RWPE1 (cell line): ENCODE results near the gene KRTAP5-8.

Source experiments
- CTCF ChIA-PET: fragments of 350-600 bp; sonication (Branson Sonifier 250); formaldehyde crosslinking; extraction: SDS; loops from one replicate; lab custom pipeline; 2021; lab: Yijun Ruan, JAX
- POLR2A ChIA-PET: fragments of 400-600 bp; formaldehyde crosslinking; extraction: SDS; loops from one replicate; lab custom pipeline; 2020; ENCODE audit warnings: antibody characterized with exemption; ENCODE audit not compliant: low non-redundant PET; lab: Yijun Ruan, JAX
- DNase-seq: peaks from one replicate; pipeline ENCODE4 v3.0.0; 2012; ENCODE audit warnings: low spot score
- H3K27ac ChIP-seq: fragments of 450-650 bp; 2 replicates; pipeline ENCODE4 v1.5.1; 2017
- TF ChIP-seq, protein P1 (sequence below): fragments of 450-650 bp; conservative IDR thresholded peaks from 2 replicates; pipeline ENCODE4 v1.5.1; 2017; ENCODE audit warnings: low read depth, mild to moderate bottlenecking

The KRTAP5-8 gene

DNA sequence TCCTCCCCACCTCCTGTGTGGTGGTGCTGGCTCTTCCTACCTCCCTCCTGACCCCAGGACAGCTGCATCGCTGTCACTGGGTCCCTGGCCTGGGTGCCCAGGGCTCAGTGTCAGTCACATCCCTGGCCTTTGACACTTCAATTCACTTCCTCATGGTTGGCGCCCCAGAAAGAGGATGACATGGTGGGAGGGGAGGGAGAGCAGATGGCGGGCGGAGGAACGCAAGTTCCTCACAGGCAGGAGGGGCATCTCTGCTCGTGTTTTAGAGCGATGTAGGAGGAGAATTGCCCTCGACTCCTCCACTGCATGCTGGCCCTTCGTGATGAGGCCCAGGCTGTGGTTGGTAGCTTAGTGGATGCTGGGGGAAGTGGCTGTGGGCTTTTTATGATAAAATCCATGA, 45.9 kb upstream of the KRTAP5-8 start:
- TF ChIP-seq, protein P1, sequence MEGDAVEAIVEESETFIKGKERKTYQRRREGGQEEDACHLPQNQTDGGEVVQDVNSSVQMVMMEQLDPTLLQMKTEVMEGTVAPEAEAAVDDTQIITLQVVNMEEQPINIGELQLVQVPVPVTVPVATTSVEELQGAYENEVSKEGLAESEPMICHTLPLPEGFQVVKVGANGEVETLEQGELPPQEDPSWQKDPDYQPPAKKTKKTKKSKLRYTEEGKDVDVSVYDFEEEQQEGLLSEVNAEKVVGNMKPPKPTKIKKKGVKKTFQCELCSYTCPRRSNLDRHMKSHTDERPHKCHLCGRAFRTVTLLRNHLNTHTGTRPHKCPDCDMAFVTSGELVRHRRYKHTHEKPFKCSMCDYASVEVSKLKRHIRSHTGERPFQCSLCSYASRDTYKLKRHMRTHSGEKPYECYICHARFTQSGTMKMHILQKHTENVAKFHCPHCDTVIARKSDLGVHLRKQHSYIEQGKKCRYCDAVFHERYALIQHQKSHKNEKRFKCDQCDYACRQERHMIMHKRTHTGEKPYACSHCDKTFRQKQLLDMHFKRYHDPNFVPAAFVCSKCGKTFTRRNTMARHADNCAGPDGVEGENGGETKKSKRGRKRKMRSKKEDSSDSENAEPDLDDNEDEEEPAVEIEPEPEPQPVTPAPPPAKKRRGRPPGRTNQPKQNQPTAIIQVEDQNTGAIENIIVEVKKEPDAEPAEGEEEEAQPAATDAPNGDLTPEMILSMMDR = no peak
- ChIA-PET POLR2A (no interaction called here), CTCF (no interaction called here)
- DNase-seq = no peak
- no peak overlapping the region for H3K27ac ChIP-seq

DNA sequence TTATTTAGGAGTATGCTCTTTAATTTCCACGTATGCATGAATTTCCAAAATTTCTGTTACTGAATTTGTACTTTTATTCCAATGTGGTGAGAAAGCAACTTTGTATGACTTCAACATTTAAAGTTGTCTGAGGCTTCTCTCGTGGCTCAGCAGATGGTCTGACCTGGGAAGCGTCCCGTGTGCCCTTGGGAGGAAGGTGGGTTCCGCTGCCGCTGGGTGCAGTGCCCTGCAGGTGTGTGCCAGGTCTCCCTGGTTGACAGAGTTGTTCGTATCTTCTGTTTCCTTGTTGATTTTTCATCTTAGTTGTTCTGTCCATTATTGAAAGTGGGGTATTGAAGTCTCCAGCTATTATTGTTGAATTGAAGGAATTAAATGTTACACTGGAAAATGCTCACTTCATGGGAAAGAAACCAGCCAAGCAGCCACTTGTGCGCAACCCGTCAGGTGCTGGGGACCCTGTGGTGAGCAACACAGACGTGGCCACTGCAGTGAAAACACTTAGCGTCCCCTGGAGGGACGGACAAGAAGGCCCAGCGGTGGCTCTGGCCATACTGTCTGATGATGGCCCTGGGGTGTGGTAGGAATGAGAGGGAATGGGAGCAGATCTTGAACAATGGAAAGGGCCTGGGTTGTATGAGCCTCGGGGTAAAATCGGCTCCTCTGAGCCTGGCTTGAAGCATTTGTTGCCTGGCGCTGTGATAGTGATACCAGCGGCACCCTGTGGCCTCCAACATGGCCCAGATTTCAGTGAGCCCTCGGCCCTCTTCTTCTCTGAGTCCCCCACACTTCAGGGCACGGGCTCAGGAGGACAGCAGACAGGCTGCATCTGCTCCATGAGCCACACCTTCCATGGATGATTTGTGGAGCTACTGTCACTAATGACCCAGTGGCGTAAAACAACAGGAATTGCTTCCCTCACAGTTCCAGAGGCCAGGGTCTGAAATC, 42.3 kb upstream of the KRTAP5-8 start:
- DNase-seq = no peak
- no peak overlapping the region for H3K27ac ChIP-seq
- CTCF ChIA-PET = no interaction called here
- POLR2A ChIA-PET = no interaction called here
- TF ChIP-seq, protein P1 = no peak

DNA sequence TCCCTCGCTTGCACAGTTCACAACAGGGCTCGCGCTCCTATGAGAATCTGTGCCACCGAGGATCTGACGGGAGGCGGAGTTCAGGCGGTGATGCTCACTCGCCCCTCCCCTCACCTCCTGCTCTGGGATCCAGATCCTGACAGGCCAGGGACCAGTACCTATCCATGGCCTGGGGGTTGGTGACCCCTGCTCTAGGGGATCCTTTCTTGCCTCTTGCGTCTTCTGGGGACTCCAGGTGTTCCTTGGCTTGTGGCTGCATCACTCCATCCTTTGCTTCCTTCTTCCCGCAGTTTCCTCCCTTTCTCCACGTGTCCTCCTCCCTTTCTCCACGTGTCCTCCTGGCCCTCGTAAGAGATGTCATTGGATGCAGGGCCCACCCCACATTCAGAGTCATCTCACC, 41.4 kb upstream of the KRTAP5-8 start:
- H3K27ac ChIP-seq = no peak overlapping the region
- ChIA-PET POLR2A (no interaction called here), CTCF (no interaction called here)
- TF ChIP-seq, protein P1 = no peak
- no peak for DNase-seq

DNA sequence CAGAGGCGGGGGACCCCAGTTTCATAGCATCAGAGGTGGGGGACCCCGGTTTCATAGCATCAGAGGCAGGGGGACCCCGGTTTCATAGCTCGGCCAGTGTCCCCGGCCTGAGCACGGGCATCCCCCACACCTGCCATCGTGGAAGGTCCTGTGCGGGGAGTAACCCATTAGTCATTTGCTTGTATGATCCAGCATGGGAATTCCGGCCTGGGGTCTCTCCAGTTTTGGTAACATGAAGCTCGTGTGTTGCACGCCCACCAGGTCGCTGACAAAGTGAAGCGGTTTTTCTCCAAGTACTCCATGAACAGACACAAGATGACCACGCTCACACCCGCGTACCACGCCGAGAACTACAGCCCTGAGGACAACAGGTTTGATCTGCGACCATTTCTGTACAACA, 39.7 kb upstream of the KRTAP5-8 start:
- no peak for DNase-seq
- H3K27ac ChIP-seq = no peak overlapping the region
- CTCF ChIA-PET = no interaction called here
- POLR2A ChIA-PET = interaction anchor here (0.5 kb wide), 1 partner anchor 12 kb away, joined by 3 read pairs; no protein-coding TSS in a partner anchor
- TF ChIP-seq, protein P1 = no peak

DNA sequence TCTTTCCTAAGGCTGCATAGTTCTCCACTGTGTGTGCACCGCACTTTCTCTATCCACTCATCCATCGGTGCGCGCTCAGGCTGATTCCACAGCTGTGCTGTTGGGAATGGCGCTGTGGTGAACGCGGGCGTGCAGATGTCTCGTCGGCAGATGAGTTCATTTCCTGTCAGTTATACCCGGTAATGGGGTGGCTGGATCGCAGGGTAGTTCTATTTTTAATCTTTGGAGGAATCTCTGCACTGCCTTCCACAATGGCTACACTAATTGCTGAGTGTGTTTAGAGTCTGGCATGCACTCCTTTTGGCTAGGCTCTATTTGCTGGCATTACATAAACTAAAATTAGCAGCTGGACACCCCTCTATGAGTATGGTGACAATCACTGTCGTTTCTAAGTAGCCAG, 38.7 kb upstream of the KRTAP5-8 start:
- H3K27ac ChIP-seq = no peak overlapping the region
- TF ChIP-seq, protein P1 = no peak
- ChIA-PET POLR2A (no interaction called here), CTCF (no interaction called here)
- DNase-seq = no peak

DNA sequence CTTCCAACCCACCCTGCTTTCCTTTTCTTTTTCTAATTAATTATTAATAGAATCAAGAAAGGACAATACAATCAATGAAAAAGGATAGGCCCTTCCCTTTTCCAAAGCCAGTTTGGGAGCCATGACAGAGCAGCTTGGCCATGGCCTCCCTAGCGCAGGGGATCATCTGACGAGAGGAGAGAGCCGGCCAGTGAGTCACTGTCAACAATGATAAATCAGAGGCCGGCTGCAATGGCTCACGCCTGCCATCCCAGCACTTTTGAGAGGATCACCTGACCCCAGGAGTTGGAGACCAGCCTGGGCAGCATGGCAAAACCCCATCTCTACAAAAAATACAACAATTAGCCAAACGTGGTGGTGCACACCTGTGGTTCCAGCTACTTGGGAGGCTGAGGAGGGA, 38.3 kb upstream of the KRTAP5-8 start:
- CTCF ChIA-PET = no interaction called here
- POLR2A ChIA-PET = no interaction called here
- H3K27ac ChIP-seq = no peak overlapping the region
- DNase-seq = no peak
- TF ChIP-seq, protein P1 = no peak
